ENCODE data around the gene WDR91.

WDR91 gene

GRCh38 chr7:135197906-135198655, 13.2 kb downstream of the WDR91 start:
- peak; percentile 87 for DNase-seq (ENCODE audit: low read depth)

GRCh38 chr7:135197343-135197742, 14.0 kb downstream of the WDR91 start:
- no peak for DNase-seq (ENCODE audit: low read depth)

GRCh38 chr7:135195968-135196629, 15.2 kb downstream of the WDR91 start:
- no peak for DNase-seq (ENCODE audit: low read depth)

GRCh38 chr7:135195156-135195555, 16.2 kb downstream of the WDR91 start:
- DNase-seq (ENCODE audit: low read depth), result no peak

GRCh38 chr7:135194494-135195095, 16.7 kb downstream of the WDR91 start:
- no peak for DNase-seq (ENCODE audit: low read depth)

GRCh38 chr7:135193615-135194081, 17.7 kb downstream of the WDR91 start:
- DNase-seq (ENCODE audit: low read depth), result peak; percentile 97

- no peak for DNase-seq (ENCODE audit: low read depth)
These were observed 18.3 kb downstream of the WDR91 start for GRCh38 chr7:135192914-135193536.

GRCh38 chr7:135190703-135191102, 20.6 kb downstream of the WDR91 start:
- DNase-seq (ENCODE audit: low read depth), result no peak

- DNase-seq (ENCODE audit: low read depth), result peak; percentile 63
These were observed 21.4 kb downstream of the WDR91 start for GRCh38 chr7:135189961-135190360.

GRCh38 chr7:135189221-135189662, 22.1 kb downstream of the WDR91 start:
- no peak for DNase-seq (ENCODE audit: low read depth)

- DNase-seq (ENCODE audit: low read depth), result peak; percentile 57
These were observed 22.9 kb downstream of the WDR91 start for GRCh38 chr7:135188298-135188984.

- DNase-seq (ENCODE audit: low read depth), result no peak
These were observed 24.5 kb downstream of the WDR91 start for GRCh38 chr7:135186841-135187253.

GRCh38 chr7:135186261-135186540, 25.1 kb downstream of the WDR91 start:
- no peak for DNase-seq (ENCODE audit: low read depth)

GRCh38 chr7:135185471-135186260, 25.7 kb downstream of the WDR91 start:
- DNase-seq (ENCODE audit: low read depth), result no peak

GRCh38 chr7:135184254-135184841, 27.0 kb downstream of the WDR91 start:
- DNase-seq (ENCODE audit: low read depth), result no peak

GRCh38 chr7:135183478-135183877, 27.8 kb downstream of the WDR91 start:
- no peak for DNase-seq (ENCODE audit: low read depth)

- DNase-seq (ENCODE audit: low read depth), result no peak
These were observed 29.2 kb downstream of the WDR91 start for GRCh38 chr7:135181929-135182678.

- no peak for DNase-seq (ENCODE audit: low read depth)
These were observed 29.9 kb downstream of the WDR91 start for GRCh38 chr7:135181261-135181928.

GRCh38 chr7:135180122-135180521, 31.2 kb downstream of the WDR91 start:
- DNase-seq (ENCODE audit: low read depth), result no peak
